H4 (cell line): ENCODE data around the gene SAMD4B. TPM values are rescaled to one million over a fixed set of nuclear protein-coding genes. Genes with fewer than 3 reads are reported as not detected.

Source experiments
- DNase-seq: peaks from one replicate; pipeline ENCODE4 v3.0.0-alpha.2; 2015; ENCODE audit warnings: low spot score
- total RNA-seq: library from RNA; depleted of rRNA; stranded (reverse); fragments of >200 nt; shearing (Covaris generic); gene quantifications from 2 replicates; pipeline ENCODE4 v1.2.3, GENCODE V29; 2014

The SAMD4B gene
- total RNA-seq, 1 experiment from 2014 or later, result 35.3 TPM

- peak; percentile 78 for DNase-seq
These were observed 55.4 kb downstream of the SAMD4B start for GRCh38 chr19:39397360-39398296.

DNA sequence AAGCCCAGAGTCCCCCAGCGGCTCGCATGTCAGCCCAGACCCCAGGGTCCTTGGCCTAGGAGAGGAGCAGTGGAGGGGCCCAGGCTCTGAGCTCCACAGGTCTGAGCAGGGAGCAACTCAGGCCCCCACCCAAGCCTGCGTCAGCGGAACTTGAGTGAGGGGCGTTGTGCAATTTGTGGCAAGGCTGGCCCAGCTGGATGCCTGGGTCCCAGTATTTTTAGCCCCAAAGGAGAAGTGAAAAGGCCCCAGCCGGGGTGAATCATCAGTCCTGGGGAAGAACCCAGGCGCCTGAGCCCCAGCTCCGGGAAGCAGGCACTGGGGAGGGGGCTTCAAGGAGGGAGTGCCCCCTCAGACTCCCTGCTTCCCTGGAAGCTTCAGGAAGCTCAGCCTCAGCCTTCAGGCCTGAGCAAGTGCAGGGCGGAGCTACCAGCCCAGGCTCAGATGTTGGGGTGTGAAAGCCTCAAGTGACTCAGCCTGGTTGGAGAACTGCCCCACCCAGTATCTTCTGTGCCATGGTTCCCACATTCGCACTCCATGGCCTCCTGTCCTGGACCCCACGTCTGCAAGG lies 56.2 kb downstream of the SAMD4B start:
- no peak for DNase-seq

DNA sequence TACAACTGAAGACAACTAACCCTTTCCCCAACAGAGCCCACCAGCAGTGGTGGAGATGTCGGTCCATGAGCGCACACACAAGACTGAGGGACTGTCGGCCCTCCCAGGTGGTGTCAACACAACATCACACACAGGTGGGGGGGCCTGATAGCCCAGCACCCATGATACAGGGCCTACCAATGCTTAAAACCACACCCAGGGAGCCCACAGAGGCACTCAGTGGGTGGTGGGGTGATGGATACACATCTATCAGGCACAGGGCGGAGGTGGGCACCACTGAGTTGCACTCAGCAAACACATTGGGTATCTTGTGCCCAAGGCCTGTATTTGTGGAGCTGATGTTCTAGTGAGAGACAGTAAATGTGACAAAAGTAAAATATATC lies 57.4 kb downstream of the SAMD4B start:
- DNase-seq, result no peak

GRCh38 chr19:39400061-39400460 lies 57.8 kb downstream of the SAMD4B start:
- DNase-seq, result no peak

GRCh38 chr19:39401070-39401548 lies 58.9 kb downstream of the SAMD4B start:
- DNase-seq, result no peak

GRCh38 chr19:39401549-39402345 lies 59.5 kb downstream of the SAMD4B start:
- peak; percentile 57 for DNase-seq

DNA sequence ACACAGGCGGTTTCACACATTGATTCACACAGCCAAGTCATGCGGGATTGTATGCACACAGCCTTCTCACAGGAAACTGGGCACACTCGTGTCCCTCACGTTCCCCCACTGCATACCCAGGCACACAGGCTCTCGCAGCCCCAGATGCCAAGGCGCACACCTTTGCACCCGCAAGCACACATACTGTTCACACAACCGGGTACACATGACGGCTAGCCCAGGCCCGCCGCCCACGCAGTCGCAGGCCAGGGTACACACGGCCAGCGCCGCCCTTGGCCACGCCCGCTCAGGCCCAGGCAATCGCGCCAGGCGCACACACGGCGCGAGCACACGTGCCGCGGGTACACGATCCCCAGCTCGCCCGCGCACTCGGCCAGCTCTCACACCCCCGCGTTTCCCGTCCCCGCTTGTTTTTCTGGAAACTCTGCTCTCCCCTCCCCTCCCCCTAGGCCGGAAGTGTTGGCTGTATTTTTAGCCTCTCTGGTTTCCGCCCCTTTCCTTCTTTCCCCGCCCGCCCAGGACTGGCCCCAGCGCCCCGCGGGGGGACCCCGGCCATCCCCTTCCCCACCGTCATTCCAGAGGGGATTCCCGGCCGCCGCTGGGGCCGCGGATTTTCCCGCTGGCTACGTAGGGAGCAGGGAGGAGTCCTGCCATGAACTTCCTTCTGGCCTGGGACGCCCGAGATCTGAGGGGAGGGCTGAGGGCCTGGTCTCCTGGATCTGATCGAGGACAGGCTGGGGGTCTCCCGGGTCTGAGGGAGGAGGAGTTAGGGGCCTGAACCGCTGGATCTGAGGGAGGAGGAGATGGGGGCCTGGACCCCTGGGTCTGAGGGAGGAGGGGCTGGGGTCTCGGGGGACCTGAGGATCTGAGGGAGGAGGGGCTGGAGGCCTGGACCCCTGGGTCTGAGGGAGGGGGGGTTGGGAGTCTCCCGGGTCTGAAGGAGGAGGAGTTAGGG lies 60.4 kb downstream of the SAMD4B start:
- DNase-seq, result peak; percentile 90

GRCh38 chr19:39403331-39404312 lies 61.4 kb downstream of the SAMD4B start:
- DNase-seq, result peak; percentile 98

DNA sequence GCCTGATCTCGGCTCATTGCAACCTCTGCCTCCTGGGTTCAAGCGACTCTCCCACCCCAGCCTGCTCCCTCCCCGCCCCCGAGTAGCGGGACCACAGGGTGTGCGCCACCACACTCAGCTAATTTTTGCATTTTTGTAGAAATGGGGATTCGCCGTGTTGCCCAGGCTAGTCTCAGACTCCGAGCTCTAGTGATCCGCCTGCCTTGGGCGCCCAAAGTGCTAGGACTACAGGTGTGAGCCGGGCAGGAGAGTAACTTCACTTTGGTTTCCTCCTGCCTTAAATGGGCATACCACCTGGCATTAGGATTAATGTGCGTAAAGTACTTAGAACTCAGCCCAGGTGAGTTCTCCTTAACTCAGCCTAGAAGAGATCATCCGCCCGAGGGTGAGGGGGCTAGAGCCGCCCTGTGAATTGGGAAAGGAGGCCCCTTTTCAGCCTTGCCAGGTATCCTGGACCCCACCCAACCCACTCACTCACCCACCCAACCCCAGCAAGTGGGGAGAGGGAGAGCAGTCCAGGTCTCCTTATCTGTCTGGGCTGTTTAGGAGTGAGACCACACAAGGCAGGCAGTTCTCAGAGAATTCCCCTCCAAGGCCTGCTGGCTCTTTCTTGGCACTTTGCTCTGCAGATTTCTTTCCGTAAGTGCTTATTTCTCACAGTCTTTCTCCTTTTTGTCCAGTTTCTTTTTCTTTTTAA lies 63.2 kb downstream of the SAMD4B start:
- no peak for DNase-seq

- no peak for DNase-seq
These were observed 63.9 kb downstream of the SAMD4B start for GRCh38 chr19:39405958-39406655.

GRCh38 chr19:39406656-39407409 lies 64.6 kb downstream of the SAMD4B start, which contains the start of gene ZFP36:
ZFP36 (plus strand) TSS chr19:39406847; CDS start chr19:39406905, 58 bp downstream.
- peak; percentile 91 for DNase-seq

GRCh38 chr19:39407410-39407659 lies 65.1 kb downstream of the SAMD4B start:
- no peak for DNase-seq

DNA sequence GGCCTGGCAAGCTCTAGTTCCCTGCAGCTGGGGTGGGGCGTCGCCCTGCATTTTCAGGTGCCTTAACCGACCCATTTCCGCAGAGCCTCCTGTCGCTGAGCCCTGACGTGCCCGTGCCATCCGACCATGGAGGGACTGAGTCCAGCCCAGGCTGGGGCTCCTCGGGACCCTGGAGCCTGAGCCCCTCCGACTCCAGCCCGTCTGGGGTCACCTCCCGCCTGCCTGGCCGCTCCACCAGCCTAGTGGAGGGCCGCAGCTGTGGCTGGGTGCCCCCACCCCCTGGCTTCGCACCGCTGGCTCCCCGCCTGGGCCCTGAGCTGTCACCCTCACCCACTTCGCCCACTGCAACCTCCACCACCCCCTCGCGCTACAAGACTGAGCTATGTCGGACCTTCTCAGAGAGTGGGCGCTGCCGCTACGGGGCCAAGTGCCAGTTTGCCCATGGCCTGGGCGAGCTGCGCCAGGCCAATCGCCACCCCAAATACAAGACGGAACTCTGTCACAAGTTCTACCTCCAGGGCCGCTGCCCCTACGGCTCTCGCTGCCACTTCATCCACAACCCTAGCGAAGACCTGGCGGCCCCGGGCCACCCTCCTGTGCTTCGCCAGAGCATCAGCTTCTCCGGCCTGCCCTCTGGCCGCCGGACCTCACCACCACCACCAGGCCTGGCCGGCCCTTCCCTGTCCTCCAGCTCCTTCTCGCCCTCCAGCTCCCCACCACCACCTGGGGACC lies 65.6 kb downstream of the SAMD4B start:
- DNase-seq, result no peak

- no peak for DNase-seq
These were observed 66.4 kb downstream of the SAMD4B start for GRCh38 chr19:39408392-39409207.

DNA sequence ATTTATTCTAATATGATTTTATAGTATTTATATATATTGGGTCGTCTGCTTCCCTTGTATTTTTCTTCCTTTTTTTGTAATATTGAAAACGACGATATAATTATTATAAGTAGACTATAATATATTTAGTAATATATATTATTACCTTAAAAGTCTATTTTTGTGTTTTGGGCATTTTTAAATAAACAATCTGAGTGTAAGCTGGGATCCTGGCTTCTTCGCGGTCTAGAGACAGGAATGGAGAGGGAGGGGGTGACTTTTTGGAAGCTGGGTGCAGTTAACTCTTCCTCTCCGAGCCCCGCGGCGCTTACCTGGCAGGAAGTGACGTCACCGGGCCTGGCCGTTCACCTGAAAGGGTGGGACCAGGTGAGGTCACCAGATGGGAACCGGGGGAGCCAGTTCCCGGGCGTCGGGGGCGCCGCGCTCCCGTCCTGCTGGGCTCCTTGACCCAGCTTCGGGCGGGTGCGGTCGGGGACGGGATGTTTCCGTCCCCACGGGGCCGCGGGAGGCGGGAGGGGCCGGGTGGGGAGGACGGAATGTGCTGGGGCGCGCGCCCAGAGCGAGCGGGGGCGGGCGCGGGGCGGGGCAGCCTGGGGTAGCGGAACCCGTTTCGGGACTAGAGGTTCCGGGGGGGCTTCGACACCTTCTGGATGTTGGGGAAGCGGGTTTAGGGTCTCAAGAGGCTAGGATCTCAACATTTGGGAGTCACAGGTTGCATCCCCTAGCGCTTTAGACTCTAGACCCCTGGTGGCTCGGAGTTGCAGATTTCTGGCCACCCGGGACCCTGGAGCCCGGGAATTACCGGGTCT lies 67.2 kb downstream of the SAMD4B start:
- peak; percentile 65 for DNase-seq
